ENCODE data around the gene MEP1A.

MEP1A gene

GRCh38 chr6:46776070-46776712, 17.0 kb upstream of the MEP1A start:
- no peak overlapping the region for H3K4me3 ChIP-seq (ENCODE audit: low read depth, low read length)
- no peak for TF ChIP-seq CTCF (IDR thresholded peaks at IDR 0.05; ENCODE audit: insufficient read depth, low read length, missing control alignments)
- CTCF ChIA-PET = no interaction called here
- no peak for DNase-seq (ENCODE audit: low read depth, low spot score)
- POLR2A ChIA-PET = no interaction called here

- DNase-seq (ENCODE audit: low read depth, low spot score) = no peak
- no peak for TF ChIP-seq CTCF (IDR thresholded peaks at IDR 0.05; ENCODE audit: insufficient read depth, low read length, missing control alignments)
- CTCF ChIA-PET = interaction anchor here (1.0 to 1.5 kb wide), 3 partner anchors 9 to 360 kb away, joined by 3 to 5 read pairs (median 3); no protein-coding TSS in a partner anchor
- no peak overlapping the region for H3K4me3 ChIP-seq (ENCODE audit: low read depth, low read length)
- POLR2A ChIA-PET = no interaction called here
Measured at GRCh38 chr6:46777476-46778346, 15.5 kb upstream of the MEP1A start.

GRCh38 chr6:46781478-46782378, 11.5 kb upstream of the MEP1A start:
- ChIA-PET POLR2A (no interaction called here), CTCF (interaction anchor here (1.3 kb wide), 1 partner anchor 16 kb away, joined by 3 read pairs; no protein-coding TSS in a partner anchor)
- no peak overlapping the region for H3K4me3 ChIP-seq (ENCODE audit: low read depth, low read length)
- no peak for DNase-seq (ENCODE audit: low read depth, low spot score)
- peak; percentile 57 for TF ChIP-seq CTCF (IDR thresholded peaks at IDR 0.05; ENCODE audit: insufficient read depth, low read length, missing control alignments)

GRCh38 chr6:46784535-46784934, 8.7 kb upstream of the MEP1A start:
- DNase-seq (ENCODE audit: low read depth, low spot score) = no peak
- TF ChIP-seq CTCF (IDR thresholded peaks at IDR 0.05; ENCODE audit: insufficient read depth, low read length, missing control alignments) = no peak
- H3K4me3 ChIP-seq (ENCODE audit: low read depth, low read length) = no peak overlapping the region
- POLR2A ChIA-PET = no interaction called here
- CTCF ChIA-PET = interaction anchor here (1.0 kb wide), 1 partner anchor 17 kb away, joined by 3 read pairs; no protein-coding TSS in a partner anchor

GRCh38 chr6:46787871-46788540, 5.2 kb upstream of the MEP1A start:
- no peak for TF ChIP-seq CTCF (IDR thresholded peaks at IDR 0.05; ENCODE audit: insufficient read depth, low read length, missing control alignments)
- CTCF ChIA-PET = no interaction called here
- POLR2A ChIA-PET = no interaction called here
- no peak for DNase-seq (ENCODE audit: low read depth, low spot score)
- no peak overlapping the region for H3K4me3 ChIP-seq (ENCODE audit: low read depth, low read length)
